Activated CD4-positive, alpha-beta T cell treated with anti-CD3 and anti-CD28 coated beads for 36 hours (primary cell): Measurements from ENCODE around the gene TMEM250. TPM values are rescaled to one million over a fixed set of nuclear protein-coding genes. Genes with fewer than 3 reads are reported as not detected.

ENCODE experiments used
- ATAC-seq: fragments of 200-7000 bp; cut with Tn5 transposase; one replicate; pipeline ENCODE4 v1.10.0; 2021; ENCODE audit warnings: mild to moderate bottlenecking, moderate library complexity
- CTCF ChIA-PET: fragments of 350-600 bp; sonication (Branson Sonifier 250); formaldehyde crosslinking; loops from one replicate; lab custom pipeline; 2021; ENCODE audit warnings: antibody characterized with exemption; lab: Charles Lee
- POLR2A ChIA-PET: fragments of 350-600 bp; sonication (Branson Sonifier 250); formaldehyde crosslinking; loops from one replicate; lab custom pipeline; 2021; ENCODE audit warnings: antibody characterized with exemption, inconsistent platforms; lab: Charles Lee
- DNase-seq: peaks from one replicate; pipeline ENCODE4 v3.0.0-alpha.2; 2020
- H3K27ac Mint-ChIP-seq: one replicate; pipeline ENCODE4 v1.8.0; 2021; ENCODE audit warnings: mixed read lengths
- H3K27me3 Mint-ChIP-seq: one replicate; pipeline ENCODE4 v1.8.0; 2021; ENCODE audit warnings: mixed read lengths
- H3K36me3 Mint-ChIP-seq: one replicate; pipeline ENCODE4 v1.8.0; 2021; ENCODE audit warnings: low read depth, mixed read lengths
- H3K4me1 Mint-ChIP-seq: one replicate; pipeline ENCODE4 v1.8.0; 2021; ENCODE audit warnings: mixed read lengths
- H3K4me3 Mint-ChIP-seq: one replicate; pipeline ENCODE4 v1.8.0; 2021; ENCODE audit warnings: mild to moderate bottlenecking, moderate library complexity, mixed read lengths
- H3K9me3 Mint-ChIP-seq: one replicate; pipeline ENCODE4 v1.8.0; 2021; ENCODE audit warnings: low read depth, mixed read lengths
- intact Hi-C, 2 experiments: fragments of 100-400 bp; cut with DNase I in 1 of 2; cut with micrococcal nuclease in 1 of 2; formaldehyde crosslinking; loops; one replicate each; pipeline versions ENCODE4 v1.14.2 to v1.15.1; 2022 to 2024; cut with DNase I, micrococcal nuclease
- total RNA-seq, 2 experiments: library from RNA; stranded (reverse); gene quantifications; one replicate each; pipeline ENCODE4 v1.2.3, GENCODE V29; 2021

Gene TMEM250
- total RNA-seq, 2 experiments from 2014 or later: 25.4 to 28.8 TPM

DNA sequence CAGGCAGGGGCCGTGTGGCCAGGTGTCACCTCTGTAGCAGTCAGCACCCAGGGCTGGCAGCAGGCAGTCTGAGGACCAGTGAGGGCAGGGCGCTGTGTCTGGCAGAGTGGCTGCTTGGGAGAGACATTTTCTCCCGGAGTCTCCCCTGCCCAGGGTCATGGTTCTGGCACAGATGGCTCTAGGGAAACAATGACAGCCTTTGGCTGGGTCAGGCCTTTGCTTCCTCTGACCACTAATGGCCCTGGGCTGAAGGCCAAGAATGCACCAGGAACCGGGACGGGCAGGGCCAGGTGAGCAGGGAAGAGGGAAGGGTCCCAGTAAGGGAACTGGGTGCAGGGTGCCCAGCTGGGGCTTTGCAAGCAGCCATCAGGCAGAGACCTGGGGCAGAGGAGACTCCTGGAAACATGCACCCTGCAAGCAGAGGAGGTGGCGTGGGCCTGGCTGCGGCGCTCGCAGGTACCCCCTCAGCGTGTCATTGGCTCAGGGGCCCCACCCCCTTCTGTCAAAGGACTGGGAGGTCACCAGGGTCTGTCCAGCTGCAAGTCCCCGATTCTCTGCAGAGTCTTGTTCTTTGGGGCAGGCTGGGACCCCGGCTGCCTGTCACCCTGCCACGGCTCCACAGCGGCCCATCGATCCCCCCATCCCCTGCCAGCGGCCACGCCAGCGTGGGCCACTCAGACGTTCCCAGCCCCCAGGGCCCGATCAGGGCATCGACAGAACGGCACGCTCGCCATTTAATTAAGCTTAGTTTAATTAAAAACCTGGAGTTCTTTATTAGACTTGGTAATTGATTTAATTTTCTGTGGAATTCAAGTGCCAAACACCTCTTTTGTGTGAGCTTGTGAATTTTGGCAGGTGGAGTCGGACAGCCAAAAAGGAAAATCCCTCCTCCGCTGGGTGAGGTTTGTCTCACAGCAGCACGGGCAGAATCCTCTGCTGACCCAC lies 18.9 kb upstream of the TMEM250 start:
- intact Hi-C loops: no loop called here
- H3K36me3 Mint-ChIP-seq: no peaks in the 10 kb centered on the region
- H3K4me3 Mint-ChIP-seq: no peak overlapping the region
- H3K9me3 Mint-ChIP-seq: no peaks in the 10 kb centered on the region
- ChIA-PET POLR2A (no interaction called here), CTCF (interaction anchor here (1.2 kb wide), 1 partner anchor 148 kb away, joined by 3 read pairs; no protein-coding TSS in a partner anchor)
- H3K27ac Mint-ChIP-seq: no peak overlapping the region
- ATAC-seq (no peak), DNase-seq (no peak)
- peaks cover 3% of the 10 kb centered on the region for H3K4me1 Mint-ChIP-seq
- H3K27me3 Mint-ChIP-seq: peaks cover 13% of the 10 kb centered on the region

DNA sequence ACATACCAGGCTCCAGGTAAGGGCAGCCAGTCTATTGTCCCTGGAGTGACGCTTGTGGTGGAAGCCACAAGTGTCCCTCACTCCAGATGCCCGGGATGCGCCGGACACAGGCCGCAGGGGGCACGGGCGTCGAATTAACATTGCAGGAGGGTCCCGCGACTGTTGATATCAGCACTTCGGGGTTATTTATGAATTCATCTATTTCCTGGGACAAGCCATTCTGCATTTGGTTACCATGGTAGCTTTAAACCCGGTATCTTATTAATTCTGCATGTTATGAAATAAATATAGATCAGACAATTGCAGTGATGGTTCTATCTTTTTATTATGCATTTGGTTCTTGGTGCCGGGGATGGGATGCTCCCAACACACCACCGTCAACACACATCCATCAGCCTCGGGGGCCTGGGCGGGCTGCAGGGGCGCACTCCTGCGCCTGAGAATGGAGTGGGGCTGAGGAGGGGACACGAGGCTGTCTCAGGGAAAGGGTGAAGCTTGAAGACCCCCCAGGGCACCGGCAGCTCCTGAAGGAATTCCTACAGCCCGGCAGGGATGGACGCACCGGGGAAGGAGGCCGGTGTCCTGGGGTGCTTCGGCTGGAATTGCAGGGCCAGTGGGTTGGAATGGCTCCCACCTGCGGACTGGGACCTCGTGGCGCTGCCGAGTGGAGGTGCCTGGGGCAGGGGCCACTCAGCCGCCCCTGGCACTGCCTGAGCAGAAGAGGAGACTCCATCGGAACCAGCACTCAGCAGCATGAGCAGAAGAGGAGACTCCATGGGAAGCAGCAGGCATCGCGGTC lies 17.7 kb upstream of the TMEM250 start:
- Mint-ChIP-seq H3K27me3 (peaks cover 19% of the 10 kb centered on the region), H3K4me3 (no peak overlapping the region), H3K27ac (no peak overlapping the region), H3K9me3 (no peaks in the 10 kb centered on the region), H3K36me3 (no peaks in the 10 kb centered on the region), H3K4me1 (peaks cover 3% of the 10 kb centered on the region)
- DNase-seq: no peak
- ATAC-seq: no peak
- intact Hi-C loops: no loop called here
- ChIA-PET CTCF (no interaction called here), POLR2A (no interaction called here)

DNA sequence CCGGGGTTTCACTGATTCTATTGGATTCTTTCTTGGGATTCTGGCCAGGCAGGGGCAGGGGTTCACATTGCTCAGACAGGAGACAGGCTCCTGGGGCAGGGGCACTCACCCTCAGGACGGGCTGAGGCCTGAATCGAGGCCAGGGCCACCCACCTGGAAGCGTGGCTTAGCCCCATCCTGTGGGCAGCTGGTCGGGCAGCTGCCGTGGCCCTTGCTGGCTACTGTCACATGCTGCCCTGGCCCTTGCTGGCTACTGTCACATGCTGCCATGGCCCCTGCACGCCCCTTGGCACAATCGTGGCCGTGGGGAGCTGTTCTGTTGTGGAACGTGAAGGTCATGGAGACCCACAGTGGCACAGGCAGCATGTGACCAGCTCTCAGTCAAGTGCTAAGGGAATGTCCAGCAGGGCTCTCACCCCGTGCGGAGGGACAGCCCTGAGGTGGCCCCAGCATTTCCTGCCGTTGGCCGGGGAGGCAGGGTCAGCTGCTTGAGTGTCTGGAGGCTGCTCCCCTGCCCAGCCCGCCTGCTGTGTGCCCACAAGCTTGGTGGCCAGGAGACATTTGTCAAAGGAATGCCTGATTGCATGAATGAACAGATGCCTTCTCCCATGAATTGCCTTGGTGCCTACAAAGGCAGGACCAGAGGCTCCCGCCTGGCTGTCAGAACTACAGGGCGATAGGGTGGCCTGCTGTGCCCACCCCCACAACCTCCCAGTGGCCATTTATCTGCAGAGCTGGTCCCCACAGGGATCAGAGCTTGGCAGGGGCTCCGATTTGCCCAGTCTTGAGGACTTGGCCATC lies 16.9 kb upstream of the TMEM250 start:
- Mint-ChIP-seq H3K27ac (no peak overlapping the region), H3K9me3 (no peaks in the 10 kb centered on the region), H3K36me3 (no peaks in the 10 kb centered on the region), H3K4me1 (peaks cover 3% of the 10 kb centered on the region), H3K27me3 (peaks cover 24% of the 10 kb centered on the region), H3K4me3 (no peak overlapping the region)
- ChIA-PET CTCF (no interaction called here), POLR2A (no interaction called here)
- no peak for ATAC-seq
- intact Hi-C loops: no loop called here
- DNase-seq: no peak

GRCh38 chr9:136133959-136134484 lies 15.3 kb upstream of the TMEM250 start:
- Mint-ChIP-seq H3K27ac (no peak overlapping the region), H3K36me3 (no peaks in the 10 kb centered on the region), H3K4me3 (no peak overlapping the region), H3K9me3 (no peaks in the 10 kb centered on the region), H3K27me3 (peaks cover 26% of the 10 kb centered on the region), H3K4me1 (peaks cover 3% of the 10 kb centered on the region)
- ATAC-seq: no peak
- POLR2A ChIA-PET: no interaction called here
- intact Hi-C loops: no loop called here
- CTCF ChIA-PET: no interaction called here
- no peak for DNase-seq

DNA sequence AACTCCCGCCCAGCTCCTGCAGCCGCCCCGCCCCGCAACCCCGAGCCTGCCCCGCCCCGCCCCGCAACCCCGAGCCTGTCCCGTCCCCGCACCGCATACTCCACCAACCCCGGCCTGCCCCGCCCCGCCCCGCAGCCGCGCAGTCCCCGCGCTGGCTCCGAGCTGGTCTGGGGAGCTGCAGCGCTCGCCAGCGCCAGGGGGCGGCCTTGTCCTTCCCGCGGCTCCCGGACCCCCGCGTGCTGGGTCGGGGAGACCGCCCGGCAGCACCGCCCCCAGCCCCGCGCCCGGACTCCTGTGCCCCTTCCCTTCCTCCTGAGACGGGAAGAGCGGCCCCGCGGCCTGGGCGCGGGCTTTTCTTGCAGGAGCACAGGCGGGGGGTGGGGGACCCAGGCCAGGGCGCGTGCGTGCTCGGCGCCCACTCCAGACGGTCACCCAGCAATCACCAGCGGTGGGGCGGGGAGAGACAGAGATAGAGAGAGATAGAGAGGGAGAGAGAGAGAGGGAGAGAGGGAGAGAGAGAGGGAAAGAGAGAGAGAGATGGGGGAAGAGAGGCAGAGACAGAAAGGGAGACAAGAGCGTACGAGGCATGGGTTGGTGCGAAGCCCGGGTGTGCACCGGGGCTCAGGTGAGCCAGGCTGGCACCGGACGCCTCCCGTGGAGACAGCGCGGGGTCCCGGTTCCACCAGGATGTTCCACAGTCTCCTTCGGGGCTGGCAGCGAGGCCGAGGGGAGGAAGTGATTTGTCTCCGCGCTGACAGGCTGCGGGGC lies 14.7 kb upstream of the TMEM250 start:
- ATAC-seq (peak; percentile 83), DNase-seq (peak; percentile 57)
- H3K4me1 Mint-ChIP-seq: peaks cover 3% of the 10 kb centered on the region
- H3K4me3 Mint-ChIP-seq: no peak overlapping the region
- H3K36me3 Mint-ChIP-seq: no peaks in the 10 kb centered on the region
- ChIA-PET CTCF (no interaction called here), POLR2A (no interaction called here)
- peaks cover 24% of the 10 kb centered on the region for H3K27me3 Mint-ChIP-seq
- H3K9me3 Mint-ChIP-seq: no peaks in the 10 kb centered on the region
- no peak overlapping the region for H3K27ac Mint-ChIP-seq
- intact Hi-C loops: no loop called here

- no peaks in the 10 kb centered on the region for H3K9me3 Mint-ChIP-seq
- H3K27ac Mint-ChIP-seq: no peak overlapping the region
- ChIA-PET CTCF (no interaction called here), POLR2A (no interaction called here)
- no peak overlapping the region for H3K4me3 Mint-ChIP-seq
- intact Hi-C loops: no loop called here
- ATAC-seq (peak; percentile 23), DNase-seq (no peak)
- peaks cover 25% of the 10 kb centered on the region for H3K27me3 Mint-ChIP-seq
- peaks cover 3% of the 10 kb centered on the region for H3K4me1 Mint-ChIP-seq
- no peaks in the 10 kb centered on the region for H3K36me3 Mint-ChIP-seq
Observed at GRCh38 chr9:136132512-136133050, 13.9 kb upstream of the TMEM250 start.

DNA sequence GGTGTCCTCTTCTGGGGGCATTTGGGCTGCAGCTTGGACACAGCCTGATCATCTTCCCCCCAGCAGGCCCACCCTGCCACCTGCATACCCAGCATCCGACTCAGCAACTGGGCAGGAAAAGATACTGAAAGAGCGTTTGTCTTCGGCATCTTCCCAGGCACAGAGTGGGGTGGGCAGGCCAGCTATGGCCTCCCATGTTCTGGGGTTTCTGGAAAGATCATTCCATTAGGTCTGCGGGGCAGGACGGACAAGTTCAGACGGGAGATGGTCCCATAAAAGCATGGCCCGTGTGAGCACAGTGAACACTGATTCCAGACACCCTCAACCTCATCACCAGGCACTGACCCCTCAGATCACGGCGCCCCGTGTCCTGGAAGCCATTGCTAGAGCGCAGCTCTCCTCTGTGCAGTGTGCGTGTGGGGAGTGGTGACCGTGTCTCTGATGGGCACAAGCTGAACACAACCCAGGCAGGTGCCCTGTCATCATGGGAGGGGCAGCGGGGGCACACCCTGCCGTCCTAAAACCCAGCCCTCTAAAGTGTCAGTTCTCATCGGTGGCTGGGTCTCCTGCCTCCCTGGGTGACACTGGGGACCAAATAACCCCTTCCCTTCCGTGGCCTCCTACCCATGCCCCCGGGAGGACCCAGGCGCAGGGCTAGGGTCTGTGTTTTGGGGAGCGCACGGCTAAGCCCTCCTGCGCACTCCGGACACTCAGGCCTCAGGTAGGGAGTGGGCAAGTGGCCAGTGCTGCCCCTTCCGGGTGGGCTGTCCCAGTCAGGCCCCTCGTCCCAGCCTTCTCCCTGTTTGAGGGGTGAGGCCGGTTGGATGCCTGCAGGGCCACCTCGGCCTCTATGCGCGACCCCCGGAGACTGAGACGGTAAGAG lies 13.2 kb upstream of the TMEM250 start:
- no peak overlapping the region for H3K27ac Mint-ChIP-seq
- CTCF ChIA-PET: no interaction called here

DNA sequence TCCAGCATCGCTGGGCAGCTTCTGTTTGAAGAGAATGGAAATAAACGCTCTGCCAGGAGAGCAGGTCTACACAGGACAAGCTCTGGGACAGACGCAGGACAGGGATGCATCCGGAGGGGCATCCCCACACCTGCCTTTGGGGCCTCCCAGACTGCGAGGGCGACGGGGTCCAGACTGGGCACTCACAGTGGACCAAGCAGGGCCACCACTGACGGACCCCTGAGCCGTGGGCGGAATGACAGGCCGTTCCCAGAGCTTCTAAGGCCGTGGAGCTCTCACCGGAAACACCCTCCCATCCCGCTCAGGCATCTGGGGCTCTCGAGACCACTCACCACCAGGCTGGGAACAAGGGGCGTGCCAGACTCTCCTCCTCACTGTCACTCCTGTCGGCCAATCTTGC lies 10.5 kb upstream of the TMEM250 start:
- H3K4me3 Mint-ChIP-seq: no peak overlapping the region
- CTCF ChIA-PET: no interaction called here
- peaks cover 3% of the 10 kb centered on the region for H3K4me1 Mint-ChIP-seq
- POLR2A ChIA-PET: no interaction called here
- no peak overlapping the region for H3K27ac Mint-ChIP-seq
- intact Hi-C loops: loop anchor here in 1 of 2 experiments (10.0 kb wide), 1 partner anchor 334 kb away; no protein-coding TSS in a partner anchor
- no peaks in the 10 kb centered on the region for H3K9me3 Mint-ChIP-seq
- no peak for DNase-seq
- H3K27me3 Mint-ChIP-seq: peaks cover 29% of the 10 kb centered on the region
- no peaks in the 10 kb centered on the region for H3K36me3 Mint-ChIP-seq
- ATAC-seq: no peak

More for the DNA sequence above, 13.2 kb upstream of the TMEM250 start:
- POLR2A ChIA-PET: no interaction called here
- DNase-seq (no peak), ATAC-seq (no peak)
- Mint-ChIP-seq H3K27me3 (peaks cover 26% of the 10 kb centered on the region), H3K36me3 (no peaks in the 10 kb centered on the region), H3K9me3 (no peaks in the 10 kb centered on the region), H3K4me1 (peaks cover 3% of the 10 kb centered on the region), H3K4me3 (no peak overlapping the region)
- intact Hi-C loops: no loop called here

DNA sequence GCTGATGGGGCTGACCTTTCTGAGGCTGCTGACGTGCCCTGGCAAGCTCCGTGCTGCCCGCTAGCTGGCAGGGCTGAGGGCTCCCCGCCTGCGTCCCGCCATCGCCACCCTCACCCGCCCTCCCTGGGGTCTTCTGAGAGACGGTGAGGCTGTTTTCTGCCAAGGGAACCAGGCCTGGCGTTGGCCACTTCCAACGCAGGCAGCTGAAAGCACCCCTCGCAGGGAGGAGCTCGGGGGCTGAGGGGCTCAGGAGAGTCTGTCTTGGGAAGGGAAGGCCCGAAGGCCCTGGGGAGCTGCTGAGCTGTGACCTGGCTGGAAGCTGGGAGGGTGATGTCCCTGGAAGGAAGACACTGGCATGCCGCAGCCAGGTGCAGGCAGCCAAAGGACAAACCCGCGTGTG lies 9.8 kb upstream of the TMEM250 start:
- intact Hi-C loops: loop anchor here in 1 of 2 experiments (10.0 kb wide), 1 partner anchor 334 kb away; no protein-coding TSS in a partner anchor
- no peak overlapping the region for H3K4me3 Mint-ChIP-seq
- H3K36me3 Mint-ChIP-seq: no peaks in the 10 kb centered on the region
- H3K27ac Mint-ChIP-seq: no peak overlapping the region
- POLR2A ChIA-PET: no interaction called here
- ATAC-seq (no peak), DNase-seq (no peak)
- peaks cover under 1% of the 10 kb centered on the region for H3K4me1 Mint-ChIP-seq
- H3K9me3 Mint-ChIP-seq: no peaks in the 10 kb centered on the region
- H3K27me3 Mint-ChIP-seq: peaks cover 22% of the 10 kb centered on the region
- CTCF ChIA-PET: no interaction called here

- Mint-ChIP-seq H3K27me3 (peaks cover 20% of the 10 kb centered on the region), H3K27ac (no peak overlapping the region), H3K9me3 (no peaks in the 10 kb centered on the region), H3K4me1 (no peaks in the 10 kb centered on the region), H3K4me3 (no peak overlapping the region), H3K36me3 (no peaks in the 10 kb centered on the region)
- ATAC-seq (no peak), DNase-seq (no peak)
- ChIA-PET CTCF (no interaction called here), POLR2A (no interaction called here)
- intact Hi-C loops: loop anchor here in 1 of 2 experiments (10.0 kb wide), 1 partner anchor 333 kb away; no protein-coding TSS in a partner anchor
Observed at GRCh38 chr9:136127313-136127712, 8.6 kb upstream of the TMEM250 start.
